Measurements from ENCODE around the gene ETHE1. TPM values are rescaled to one million over a fixed set of nuclear protein-coding genes. Genes with fewer than 3 reads are reported as not detected.

ETHE1 gene
- total and polyA plus RNA-seq, 2 of the 8 experiments (the other 6 are each of a cell fraction or from before 2014, with no cell fraction given) = 19.9 to 96.0 TPM

- TF ChIP-seq CTCF (IDR thresholded peaks at IDR 0.05; ENCODE audit: control extremely low read depth in 1 of 3, insufficient read depth in 1 of 3, low read depth in 1 of 3, low read length in 3 of 3) (no peak), MAX (IDR thresholded peaks at IDR 0.05) (peak; percentile 39), FOSL1 (IDR thresholded peaks at IDR 0.05; ENCODE audit: insufficient read depth, low read depth, low read length) (no peak), RNF2 (IDR thresholded peaks at IDR 0.05; ENCODE audit: borderline replicate concordance, low read depth, low read length, missing control alignments, poor library complexity, severe bottlenecking) (no peak), GTF2F1 (IDR thresholded peaks at IDR 0.05; ENCODE audit: borderline replicate concordance, low read depth, low read length) (no peak), USF2 (IDR thresholded peaks at IDR 0.05; ENCODE audit: low read length) (no peak), E2F6 (IDR thresholded peaks at IDR 0.05) (peak; percentile 64), RBBP5 (IDR thresholded peaks at IDR 0.05; ENCODE audit: borderline replicate concordance, low read depth, low read length) (0 out of 2 replicates have a peak, but pooled peaks have one; percentile 40), PHF8 (conservative IDR thresholded peaks at IDR 0.05; ENCODE audit: low read depth, low read length) (no peak; the same call in 1 of the 2 replicates), KDM5A (IDR thresholded peaks at IDR 0.05; ENCODE audit: low read length) (no peak), POLR2AphosphoS5 (IDR thresholded peaks at IDR 0.05; ENCODE audit: low read depth, low read length) (peak; percentile 36; the same call in 1 of the 2 replicates), SIX5 (IDR thresholded peaks at IDR 0.05; ENCODE audit: low read depth, low read length) (no peak), NRF1 (IDR thresholded peaks at IDR 0.05; ENCODE audit: low read depth, low read length) (no peak), NANOG (IDR thresholded peaks at IDR 0.05; ENCODE audit: insufficient read depth, low read depth, low read length, poor library complexity, severe bottlenecking) (no peak), YY1 (IDR thresholded peaks at IDR 0.05; ENCODE audit: low read depth, low read length) (peak; percentile 69; the same call in 1 of the 2 replicates), SP4 (IDR thresholded peaks at IDR 0.05; ENCODE audit: low read length) (no peak), TAF7 (optimal IDR thresholded peaks at IDR 0.05; ENCODE audit: borderline replicate concordance, low read depth, low read length) (no peak), POLR2A (IDR thresholded peaks at IDR 0.05; ENCODE audit: control extremely low read depth in 1 of 2, low read depth in 2 of 2, low read length in 2 of 2) (peak in 1 of 2 experiments; percentile 10; a peak in 1 of 3 replicates), GABPA (IDR thresholded peaks at IDR 0.05; ENCODE audit: borderline replicate concordance, insufficient read depth, low read length) (no peak)
Observed at GRCh38 chr19:43501661-43502418, 25.2 kb downstream of the ETHE1 start (continued).

All from H1 (cell line).